Tibial artery (tissue), 4 donors: ENCODE results near the gene LDLRAD3.

Experiments
- DNase-seq, 2 donors: peaks; one replicate each; pipeline ENCODE4 v3.0.0-alpha.2; 2019
- H3K27ac ChIP-seq, 2 donors: fragments of 200-600 bp; sonication (generic) in 1 of 2; 1 replicate in 1 of 2; 2 replicates in 1 of 2; pipeline ENCODE4 v1.5.1; 2018 to 2019; ENCODE audit warnings: mild to moderate bottlenecking in 1 of 2
- H3K27me3 ChIP-seq, 2 donors: fragments of 200-600 bp; sonication (generic) in 1 of 2; one replicate each; pipeline versions ENCODE4 v1.5.1 to v1.6.0; 2016 to 2019
- H3K36me3 ChIP-seq, 3 donors: fragments of 200-600 bp; sonication (generic) in 2 of 3; one replicate each; pipeline ENCODE4 v1.5.1; 2016 to 2019; ENCODE audit warnings: mild to moderate bottlenecking in 2 of 3
- H3K4me1 ChIP-seq, 4 donors: fragments of 200-600 bp; sonication (generic) in 2 of 4; 1 replicate in 3 of 4; 2 replicates in 1 of 4; pipeline ENCODE4 v1.5.1; 2016 to 2019
- H3K4me3 ChIP-seq, 2 donors: fragments of 200-600 bp; sonication (generic) in 1 of 2; 1 replicate in 1 of 2; 2 replicates in 1 of 2; pipeline ENCODE4 v1.5.1; 2018 to 2019; ENCODE audit warnings: mild to moderate bottlenecking in 2 of 2
- H3K9me3 ChIP-seq, 3 donors: fragments of 200-600 bp; sonication (generic) in 1 of 3; one replicate each; pipeline ENCODE4 v1.5.1; 2016 to 2019
- CTCF ChIP-seq, 2 experiments: fragments of 200-600 bp in 1 of 2; fragments of 450-650 bp in 1 of 2; IDR thresholded peaks; one replicate each; pipeline ENCODE4 v1.5.1; 2017 to 2019; ENCODE audit warnings: antibody characterized with exemption in 2 of 2, mild to moderate bottlenecking in 1 of 2, moderate library complexity in 1 of 2
- intact Hi-C: fragments of 100-400 bp; cut with DNase I; formaldehyde crosslinking; loops from one replicate; pipeline ENCODE4 v1.15.0; 2023; ENCODE audit warnings: low total_unique reads

Gene LDLRAD3

GRCh38 chr11:36240173-36240572 lies 296.3 kb downstream of the LDLRAD3 start:
- Histone ChIP-seq H3K36me3 (no peaks in the 10 kb centered on the region), H3K27ac (no peak overlapping the region), H3K27me3 (no peaks in the 10 kb centered on the region), H3K4me3 (no peak overlapping the region), H3K9me3 (no peaks in the 10 kb centered on the region), H3K4me1 (no peaks in the 10 kb centered on the region)
- no peak for TF ChIP-seq CTCF (IDR thresholded peaks at IDR 0.05)
- DNase-seq: no peak
- intact Hi-C loops: no loop called here

GRCh38 chr11:36240801-36241200 lies 296.9 kb downstream of the LDLRAD3 start:
- H3K36me3 ChIP-seq: no peaks in the 10 kb centered on the region
- no peak overlapping the region for H3K27ac ChIP-seq
- no peak for DNase-seq
- H3K4me3 ChIP-seq: no peak overlapping the region
- H3K27me3 ChIP-seq: no peaks in the 10 kb centered on the region
- intact Hi-C loops: no loop called here
- H3K4me1 ChIP-seq: no peaks in the 10 kb centered on the region
- H3K9me3 ChIP-seq: no peaks in the 10 kb centered on the region
- no peak for TF ChIP-seq CTCF (IDR thresholded peaks at IDR 0.05)

- no peak for DNase-seq
- Histone ChIP-seq H3K27me3 (no peaks in the 10 kb centered on the region), H3K9me3 (no peaks in the 10 kb centered on the region), H3K36me3 (no peaks in the 10 kb centered on the region), H3K4me1 (no peaks in the 10 kb centered on the region), H3K4me3 (no peak overlapping the region), H3K27ac (no peak overlapping the region)
- intact Hi-C loops: no loop called here
- no peak for TF ChIP-seq CTCF (IDR thresholded peaks at IDR 0.05)
Measured at GRCh38 chr11:36241497-36241896, 297.6 kb downstream of the LDLRAD3 start.

- no peaks in the 10 kb centered on the region for H3K36me3 ChIP-seq
- no peaks in the 10 kb centered on the region for H3K9me3 ChIP-seq
- no peak overlapping the region for H3K4me3 ChIP-seq
- no peaks in the 10 kb centered on the region for H3K4me1 ChIP-seq
- no peak for TF ChIP-seq CTCF (IDR thresholded peaks at IDR 0.05)
- intact Hi-C loops: no loop called here
- DNase-seq: no peak
- H3K27ac ChIP-seq: no peak overlapping the region
- no peaks in the 10 kb centered on the region for H3K27me3 ChIP-seq
Measured at GRCh38 chr11:36243641-36244040, 299.8 kb downstream of the LDLRAD3 start.

GRCh38 chr11:36247493-36247892 lies 303.6 kb downstream of the LDLRAD3 start:
- Histone ChIP-seq H3K36me3 (no peaks in the 10 kb centered on the region), H3K27me3 (no peaks in the 10 kb centered on the region), H3K4me1 (no peaks in the 10 kb centered on the region), H3K9me3 (no peaks in the 10 kb centered on the region), H3K4me3 (no peak overlapping the region), H3K27ac (no peak overlapping the region)
- intact Hi-C loops: no loop called here
- no peak for DNase-seq
- no peak for TF ChIP-seq CTCF (IDR thresholded peaks at IDR 0.05)

- Histone ChIP-seq H3K9me3 (no peaks in the 10 kb centered on the region), H3K27ac (no peak overlapping the region), H3K27me3 (no peaks in the 10 kb centered on the region), H3K36me3 (no peaks in the 10 kb centered on the region), H3K4me3 (no peak overlapping the region), H3K4me1 (no peaks in the 10 kb centered on the region)
- no peak for TF ChIP-seq CTCF (IDR thresholded peaks at IDR 0.05)
- intact Hi-C loops: no loop called here
- no peak for DNase-seq
Measured at GRCh38 chr11:36248436-36248835, 304.6 kb downstream of the LDLRAD3 start.
